Activated T-helper 17 cell treated with anti-CD3 and anti-CD28 coated beads, Interleukin-2, amount 50 U/mL, for 72 hours (primary cell): ENCODE results near the gene CPM. TPM values are rescaled to one million over a fixed set of nuclear protein-coding genes. Genes with fewer than 3 reads are reported as not detected.
A peak's percentile ranks its signal among the peaks of the same experiment; 100 is the strongest.

Source experiments
- ATAC-seq: fragments of 150-1000 bp; cut with Tn5 transposase; replicated peaks from 2 replicates; pipeline ENCODE4 v1.10.0; 2021; ENCODE audit warnings: mild to moderate bottlenecking, moderate library complexity
- H3K27ac Mint-ChIP-seq: one replicate; pipeline ENCODE4 v1.8.0; 2022; ENCODE audit warnings: mixed read lengths
- H3K27me3 Mint-ChIP-seq: one replicate; pipeline ENCODE4 v1.8.0; 2022; ENCODE audit warnings: mixed read lengths
- H3K36me3 Mint-ChIP-seq: one replicate; pipeline ENCODE4 v1.8.0; 2022; ENCODE audit warnings: low read depth, mild to moderate bottlenecking, mixed read lengths
- H3K4me1 Mint-ChIP-seq: one replicate; pipeline ENCODE4 v1.8.0; 2022; ENCODE audit warnings: mixed read lengths
- H3K4me3 Mint-ChIP-seq: one replicate; pipeline ENCODE4 v1.8.0; 2022; ENCODE audit warnings: mild to moderate bottlenecking, mixed read lengths
- H3K9me3 Mint-ChIP-seq: one replicate; pipeline ENCODE4 v1.8.0; 2022; ENCODE audit warnings: mixed read lengths
- total RNA-seq, 2 donors: library from RNA; stranded (reverse); gene quantifications; one replicate each; pipeline ENCODE4 v1.2.3, GENCODE V29; 2022

Gene CPM
- total RNA-seq, 2 donors from 2014 or later, result 3.6 to 6.3 TPM

DNA sequence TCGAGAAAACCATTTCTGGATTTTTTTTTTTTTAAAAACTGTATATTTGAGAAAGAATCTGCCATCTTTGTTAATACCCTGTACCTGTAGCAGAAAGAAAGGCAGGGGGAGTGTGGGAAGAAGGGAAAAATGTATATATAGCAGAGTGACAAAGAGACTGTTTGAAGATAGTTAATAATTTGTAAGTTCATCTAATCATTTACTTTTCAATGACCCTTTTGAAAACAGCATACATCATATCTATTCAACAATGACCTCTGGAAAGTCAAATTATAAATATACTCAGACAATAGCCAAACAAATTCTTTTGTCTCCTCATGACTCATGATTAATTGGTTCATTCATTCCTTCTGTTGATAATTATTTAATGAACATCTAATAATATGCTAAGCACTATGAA lies 10.9 kb upstream of the CPM start:
- Mint-ChIP-seq H3K4me3 (no peak overlapping the region), H3K4me1 (no peaks in the 10 kb centered on the region), H3K36me3 (no peaks in the 10 kb centered on the region), H3K27me3 (no peaks in the 10 kb centered on the region), H3K9me3 (no peaks in the 10 kb centered on the region), H3K27ac (no peak overlapping the region)
- no peak for ATAC-seq

DNA sequence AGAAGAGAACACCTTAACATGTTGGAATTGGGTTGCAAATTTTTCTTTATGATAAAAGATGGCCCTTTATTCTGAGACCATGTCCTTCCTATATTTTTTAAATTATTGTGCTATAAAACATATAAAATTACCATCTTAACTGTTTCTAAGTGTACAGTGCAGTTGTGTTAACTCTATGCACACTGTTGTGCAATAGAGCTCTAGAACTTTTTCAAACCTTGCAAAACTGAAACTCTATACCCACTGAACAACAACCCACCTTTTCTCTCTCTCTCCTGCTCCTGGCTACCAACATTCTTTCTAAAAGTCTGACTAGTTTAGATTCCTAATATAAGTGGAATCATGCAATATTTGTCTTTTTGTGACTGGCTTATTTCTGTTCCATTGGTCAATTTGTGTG lies 7.8 kb upstream of the CPM start:
- no peaks in the 10 kb centered on the region for H3K27me3 Mint-ChIP-seq
- H3K4me3 Mint-ChIP-seq, result no peak overlapping the region
- no peaks in the 10 kb centered on the region for H3K36me3 Mint-ChIP-seq
- no peak overlapping the region for H3K27ac Mint-ChIP-seq
- ATAC-seq, result no peak
- no peaks in the 10 kb centered on the region for H3K4me1 Mint-ChIP-seq
- no peaks in the 10 kb centered on the region for H3K9me3 Mint-ChIP-seq

DNA sequence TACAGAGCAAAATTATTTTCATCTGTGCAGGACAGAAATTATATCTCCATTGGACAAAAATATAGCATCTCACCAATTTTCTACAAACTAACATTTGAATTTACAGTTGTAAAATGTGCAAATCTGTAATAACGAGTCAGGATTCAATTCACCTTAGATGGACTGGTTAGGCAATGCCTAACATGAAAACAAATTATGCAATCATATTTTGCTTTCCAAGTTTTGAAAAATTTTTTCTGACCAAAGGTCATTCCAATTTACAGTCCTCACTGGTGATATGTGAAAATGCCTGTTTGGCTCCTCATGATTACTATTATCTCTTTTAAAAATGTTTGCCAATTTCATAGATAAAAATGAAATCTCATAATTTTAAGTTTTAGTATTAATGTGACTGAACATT lies 6.5 kb upstream of the CPM start:
- H3K27me3 Mint-ChIP-seq, result no peaks in the 10 kb centered on the region
- H3K27ac Mint-ChIP-seq, result no peak overlapping the region
- ATAC-seq, result no peak
- H3K4me3 Mint-ChIP-seq, result no peak overlapping the region
- no peaks in the 10 kb centered on the region for H3K36me3 Mint-ChIP-seq
- H3K9me3 Mint-ChIP-seq, result no peaks in the 10 kb centered on the region
- no peaks in the 10 kb centered on the region for H3K4me1 Mint-ChIP-seq

DNA sequence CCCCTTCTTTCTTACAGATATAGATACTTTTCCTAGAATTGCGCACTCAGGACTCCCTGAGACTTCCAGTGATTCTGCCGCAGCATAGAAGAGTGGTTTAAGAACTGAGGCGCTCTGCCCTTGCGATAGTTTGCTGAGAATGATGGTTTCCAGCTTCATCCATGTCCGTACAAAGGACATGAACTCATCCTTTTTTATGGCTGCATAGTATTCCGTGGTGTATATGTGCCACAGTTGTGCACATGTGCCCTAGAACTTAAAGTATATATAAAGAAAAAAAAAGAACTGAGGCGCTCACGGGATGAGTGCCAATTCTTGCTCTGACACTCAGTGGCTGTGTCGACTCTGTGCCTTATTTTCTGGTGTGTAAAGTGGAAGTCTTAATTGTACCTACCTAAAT lies 1.4 kb upstream of the CPM start:
- Mint-ChIP-seq H3K27me3 (peaks cover 4% of the 10 kb centered on the region), H3K4me1 (peaks cover 6% of the 10 kb centered on the region), H3K27ac (no peak overlapping the region), H3K4me3 (peak overlapping the region; percentile 35), H3K36me3 (peaks cover 5% of the 10 kb centered on the region), H3K9me3 (no peaks in the 10 kb centered on the region)
- ATAC-seq, result no peak

DNA sequence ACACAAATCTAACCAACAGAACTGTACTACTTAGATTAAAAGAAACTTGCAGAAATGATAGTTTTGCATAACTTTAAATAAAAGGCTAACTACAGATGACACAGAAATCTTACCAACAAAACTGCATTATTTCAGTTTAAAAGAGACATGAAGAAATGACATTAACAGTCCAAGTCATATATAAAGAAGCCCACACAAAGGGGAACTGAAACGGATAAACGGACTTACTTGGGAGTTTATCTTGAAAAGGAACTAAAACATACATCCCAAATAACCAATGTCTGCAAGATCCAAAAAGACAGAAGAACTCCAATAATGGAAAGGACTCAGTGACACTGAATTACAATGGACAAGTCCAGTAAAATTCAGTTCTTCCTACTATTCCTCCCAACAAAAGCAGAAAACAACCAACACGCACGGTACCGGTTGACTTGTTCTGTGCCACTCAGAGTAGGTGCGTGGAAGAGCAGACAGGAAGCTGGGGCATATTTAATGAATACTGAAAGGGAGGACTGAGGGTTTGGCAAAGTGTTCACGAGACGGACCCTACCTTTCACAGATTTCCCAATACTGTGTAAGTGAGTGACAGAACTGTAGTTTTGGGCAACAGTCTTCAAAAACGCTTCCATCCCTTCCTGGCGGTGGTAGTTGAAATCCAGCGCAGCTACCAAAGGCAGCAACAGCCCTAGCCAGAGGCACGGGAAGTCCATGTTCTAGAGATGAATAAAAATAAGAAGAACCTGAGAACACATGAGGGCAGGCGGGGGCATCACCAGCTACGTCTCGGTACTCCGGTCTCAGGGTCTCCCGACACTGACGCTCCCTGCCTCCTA lies 627 bp downstream of the CPM start:
- H3K36me3 Mint-ChIP-seq, result peaks cover 5% of the 10 kb centered on the region
- ATAC-seq, result peak; percentile 48
- H3K27me3 Mint-ChIP-seq, result peaks cover 4% of the 10 kb centered on the region
- peak overlapping the region; percentile 89 for H3K4me3 Mint-ChIP-seq
- H3K27ac Mint-ChIP-seq, result peak overlapping the region; percentile 61
- H3K4me1 Mint-ChIP-seq, result peaks cover 6% of the 10 kb centered on the region
- no peaks in the 10 kb centered on the region for H3K9me3 Mint-ChIP-seq

DNA sequence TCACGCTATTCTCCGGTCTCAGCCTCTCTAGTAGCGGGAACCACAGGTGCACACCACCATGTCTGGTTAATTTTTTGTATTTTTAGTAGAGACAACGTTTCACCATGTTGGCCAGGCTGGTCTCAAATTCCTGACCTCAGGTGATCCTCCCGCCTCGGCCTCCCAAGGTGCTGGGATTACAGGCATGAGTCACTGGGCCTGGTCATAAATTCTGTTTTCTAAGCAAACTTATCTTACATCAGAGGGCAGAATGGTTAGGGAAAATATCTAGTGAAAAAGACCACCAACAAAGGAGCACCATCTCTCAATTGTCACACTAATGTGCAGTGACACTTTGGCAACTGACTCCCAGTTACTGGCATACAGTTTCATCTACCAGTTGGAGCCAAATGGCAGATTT lies 2.8 kb downstream of the CPM start:
- no peaks in the 10 kb centered on the region for H3K9me3 Mint-ChIP-seq
- no peak overlapping the region for H3K4me3 Mint-ChIP-seq
- H3K36me3 Mint-ChIP-seq, result peaks cover 5% of the 10 kb centered on the region
- peaks cover 4% of the 10 kb centered on the region for H3K27me3 Mint-ChIP-seq
- ATAC-seq, result no peak
- peaks cover 6% of the 10 kb centered on the region for H3K4me1 Mint-ChIP-seq
- no peak overlapping the region for H3K27ac Mint-ChIP-seq

DNA sequence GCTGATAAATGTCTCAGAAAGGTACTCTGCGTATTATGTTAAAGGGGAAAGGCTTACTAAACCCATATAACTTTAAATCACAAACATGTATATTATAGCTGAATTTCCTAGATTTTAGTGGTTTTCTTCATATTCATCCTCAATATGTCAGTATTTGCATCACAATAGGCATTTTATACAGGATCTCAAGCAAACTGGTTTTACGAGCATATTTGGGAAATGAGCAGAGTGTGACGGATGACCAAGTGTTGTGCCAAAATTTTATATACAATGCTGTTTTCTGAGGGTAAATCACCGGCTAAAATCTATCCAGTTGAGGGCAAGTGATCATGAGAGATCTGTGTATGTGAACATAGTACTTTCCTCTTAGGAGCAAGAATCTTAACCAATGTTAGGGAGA lies 8.4 kb downstream of the CPM start:
- ATAC-seq, result no peak
- Mint-ChIP-seq H3K4me1 (peaks cover 6% of the 10 kb centered on the region), H3K27ac (no peak overlapping the region), H3K4me3 (no peak overlapping the region), H3K27me3 (peaks cover 3% of the 10 kb centered on the region), H3K36me3 (no peaks in the 10 kb centered on the region), H3K9me3 (no peaks in the 10 kb centered on the region)

DNA sequence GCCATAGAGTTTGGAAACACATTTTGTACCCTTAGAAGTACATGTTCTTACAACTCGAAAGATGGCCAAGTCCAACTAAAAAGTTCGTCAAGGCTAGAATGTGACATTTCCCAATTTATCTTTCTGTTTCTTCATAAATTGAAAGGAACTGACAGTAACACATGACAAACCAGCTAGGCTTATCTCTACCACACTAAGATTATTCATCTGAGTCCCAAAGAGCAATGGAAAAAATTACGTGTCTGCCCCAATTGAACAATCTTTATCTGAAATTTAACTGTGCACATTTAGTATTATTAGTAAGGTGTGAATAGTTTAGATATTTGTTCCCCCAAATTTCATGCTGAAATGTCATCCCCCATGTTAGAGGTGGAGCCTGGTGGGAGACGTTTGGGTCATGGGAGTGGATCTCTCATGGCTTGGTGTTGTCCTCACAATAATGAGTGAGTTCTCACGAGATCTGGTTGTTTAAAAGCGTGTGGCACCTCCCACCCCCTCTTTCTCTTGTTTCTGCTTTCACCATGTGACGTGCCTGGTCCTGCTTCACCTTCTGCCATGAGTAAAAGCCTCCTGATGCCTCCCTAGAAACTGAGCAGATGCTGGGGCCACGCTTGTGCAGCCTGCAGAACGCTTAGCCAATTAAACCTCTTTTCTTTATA lies 13.3 kb downstream of the CPM start:
- Mint-ChIP-seq H3K36me3 (no peaks in the 10 kb centered on the region), H3K9me3 (no peaks in the 10 kb centered on the region), H3K4me1 (peaks cover 12% of the 10 kb centered on the region), H3K27ac (no peak overlapping the region), H3K27me3 (peaks cover 1% of the 10 kb centered on the region), H3K4me3 (no peak overlapping the region)
- peak; percentile 66 for ATAC-seq

DNA sequence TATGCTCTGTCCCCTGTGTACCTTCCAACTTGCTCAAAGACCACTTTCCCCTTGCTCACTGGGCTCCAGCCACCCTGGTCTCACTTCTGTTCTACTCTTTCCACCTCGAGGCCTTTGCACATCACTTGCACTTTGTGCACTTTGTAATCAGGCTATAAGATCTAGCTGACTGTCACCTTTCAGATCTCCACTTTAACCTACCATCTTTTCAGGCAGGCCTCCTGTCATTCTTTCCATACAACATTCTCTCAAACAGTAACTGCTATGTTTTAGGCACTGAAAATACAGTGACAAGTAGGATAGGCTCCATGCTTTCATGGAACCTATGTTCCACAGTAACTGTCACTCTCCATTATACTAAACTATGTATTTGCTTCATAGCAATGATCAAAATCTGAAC lies 14.0 kb downstream of the CPM start:
- Mint-ChIP-seq H3K4me1 (peaks cover 12% of the 10 kb centered on the region), H3K4me3 (no peak overlapping the region), H3K27me3 (no peaks in the 10 kb centered on the region), H3K9me3 (no peaks in the 10 kb centered on the region), H3K27ac (no peak overlapping the region), H3K36me3 (no peaks in the 10 kb centered on the region)
- ATAC-seq, result peak; percentile 51

DNA sequence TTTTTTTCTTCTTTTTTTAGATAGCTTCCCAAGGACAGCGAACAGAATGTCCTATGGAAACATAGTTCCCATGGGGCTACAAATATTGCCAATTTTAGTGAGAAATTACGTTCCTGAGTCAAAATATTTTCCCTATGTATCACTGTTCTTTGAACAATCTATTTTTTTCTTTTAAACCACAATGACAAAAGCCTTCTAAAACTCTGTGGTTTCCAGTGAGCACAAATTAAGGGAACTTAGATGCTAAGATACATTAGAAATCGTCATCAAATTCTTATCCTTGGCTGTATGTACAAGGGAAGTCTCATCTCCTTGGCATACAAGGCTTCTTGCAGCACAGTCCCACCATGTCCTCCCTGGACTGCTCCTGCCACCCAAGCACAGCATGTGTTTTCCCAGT lies 17.9 kb downstream of the CPM start:
- Mint-ChIP-seq H3K9me3 (no peaks in the 10 kb centered on the region), H3K27me3 (no peaks in the 10 kb centered on the region), H3K4me3 (no peak overlapping the region), H3K27ac (no peak overlapping the region), H3K4me1 (peaks cover 9% of the 10 kb centered on the region), H3K36me3 (no peaks in the 10 kb centered on the region)
- ATAC-seq, result no peak

DNA sequence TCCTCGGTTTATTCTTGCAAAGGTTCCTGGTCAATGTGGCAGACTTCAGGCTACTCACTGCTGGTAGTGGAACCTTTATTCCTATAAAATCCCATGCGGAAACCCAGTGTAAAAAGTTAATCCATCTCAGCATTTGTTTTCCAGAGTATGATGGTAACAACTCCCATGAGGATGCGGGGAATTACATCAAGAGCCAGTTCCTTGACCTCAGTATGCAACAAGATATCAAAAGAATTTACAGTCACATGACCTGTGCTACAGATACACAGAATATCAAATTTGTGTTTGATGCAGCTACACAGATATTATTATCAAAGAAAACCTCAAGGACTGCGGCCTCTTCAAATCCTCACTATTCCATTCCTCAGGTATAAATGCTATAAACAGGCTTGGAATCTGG lies 19.3 kb downstream of the CPM start:
- no peak overlapping the region for H3K4me3 Mint-ChIP-seq
- H3K36me3 Mint-ChIP-seq, result no peaks in the 10 kb centered on the region
- H3K9me3 Mint-ChIP-seq, result no peaks in the 10 kb centered on the region
- peaks cover 5% of the 10 kb centered on the region for H3K4me1 Mint-ChIP-seq
- H3K27ac Mint-ChIP-seq, result no peak overlapping the region
- no peak for ATAC-seq
- peaks cover under 1% of the 10 kb centered on the region for H3K27me3 Mint-ChIP-seq

DNA sequence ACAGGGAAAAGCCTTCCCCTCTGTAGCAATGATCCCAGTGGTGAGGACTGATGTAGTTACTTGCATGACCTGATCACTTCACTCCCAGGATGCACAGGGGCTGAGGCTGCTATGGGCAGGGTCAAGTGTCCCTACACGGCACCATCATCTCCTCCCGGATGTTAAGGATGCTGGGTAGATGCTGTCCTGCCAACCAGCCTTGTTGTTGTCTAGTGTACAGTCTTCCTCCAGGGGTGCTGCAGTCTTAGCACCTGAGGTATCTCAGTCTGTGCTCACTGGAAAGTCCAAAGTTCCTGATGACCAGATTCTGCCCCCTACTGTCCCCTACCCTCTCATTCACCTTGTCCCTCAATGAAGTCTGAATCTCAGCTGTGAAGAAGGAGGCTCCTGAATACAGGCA lies 20.1 kb downstream of the CPM start:
- no peak for ATAC-seq
- H3K36me3 Mint-ChIP-seq, result no peaks in the 10 kb centered on the region
- no peak overlapping the region for H3K27ac Mint-ChIP-seq
- peaks cover 5% of the 10 kb centered on the region for H3K4me1 Mint-ChIP-seq
- no peaks in the 10 kb centered on the region for H3K9me3 Mint-ChIP-seq
- no peak overlapping the region for H3K4me3 Mint-ChIP-seq
- peaks cover 7% of the 10 kb centered on the region for H3K27me3 Mint-ChIP-seq

DNA sequence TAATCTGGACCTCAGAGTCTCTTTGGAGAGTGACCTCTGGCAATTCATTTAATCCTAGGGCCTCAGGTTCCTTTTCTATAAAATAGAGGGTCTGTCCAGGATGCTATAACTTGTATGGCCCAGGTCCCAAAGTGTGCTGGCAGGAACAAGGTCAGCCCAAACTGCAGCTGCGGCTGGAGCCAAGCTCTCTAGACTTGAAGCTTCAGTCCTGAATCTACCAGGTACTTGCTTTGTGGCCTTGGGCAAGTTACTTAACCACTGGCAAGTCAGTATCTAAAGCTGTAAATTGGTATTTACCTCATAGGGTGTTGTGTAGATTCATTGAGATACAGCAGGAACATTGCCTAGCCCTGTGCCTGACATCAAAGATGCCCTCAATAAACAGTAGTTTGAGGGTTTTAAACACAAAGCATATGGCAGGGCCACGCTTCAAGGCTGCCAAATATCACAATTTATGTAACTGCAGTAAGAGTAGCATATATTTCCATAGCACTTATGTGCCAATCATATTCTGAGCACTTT lies 21.7 kb downstream of the CPM start:
- H3K27ac Mint-ChIP-seq, result no peak overlapping the region
- no peaks in the 10 kb centered on the region for H3K9me3 Mint-ChIP-seq
- H3K27me3 Mint-ChIP-seq, result peaks cover 9% of the 10 kb centered on the region
- H3K4me3 Mint-ChIP-seq, result no peak overlapping the region
- no peaks in the 10 kb centered on the region for H3K36me3 Mint-ChIP-seq
- no peak for ATAC-seq
- peaks cover 5% of the 10 kb centered on the region for H3K4me1 Mint-ChIP-seq

DNA sequence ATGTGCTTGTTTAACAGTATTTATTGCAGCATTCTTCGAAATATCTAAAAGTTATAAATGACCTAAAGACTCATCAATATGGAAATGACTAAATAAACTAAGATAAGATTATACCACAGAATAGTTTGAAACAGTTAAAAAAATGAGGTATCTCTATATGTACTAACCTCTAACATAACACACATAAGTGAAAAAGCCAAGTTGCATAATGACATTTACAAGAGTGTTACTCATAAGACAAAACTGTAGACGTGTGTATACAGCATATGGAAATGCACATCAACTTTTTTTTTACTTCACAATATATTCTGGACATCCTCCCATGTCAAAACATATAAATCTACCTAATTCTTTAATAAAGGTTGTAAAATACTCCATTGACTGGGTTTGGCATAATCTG lies 22.8 kb downstream of the CPM start:
- ATAC-seq, result peak; percentile 92
- Mint-ChIP-seq H3K27me3 (peaks cover 9% of the 10 kb centered on the region), H3K27ac (no peak overlapping the region), H3K36me3 (no peaks in the 10 kb centered on the region), H3K9me3 (no peaks in the 10 kb centered on the region), H3K4me1 (peaks cover under 1% of the 10 kb centered on the region), H3K4me3 (no peak overlapping the region)

DNA sequence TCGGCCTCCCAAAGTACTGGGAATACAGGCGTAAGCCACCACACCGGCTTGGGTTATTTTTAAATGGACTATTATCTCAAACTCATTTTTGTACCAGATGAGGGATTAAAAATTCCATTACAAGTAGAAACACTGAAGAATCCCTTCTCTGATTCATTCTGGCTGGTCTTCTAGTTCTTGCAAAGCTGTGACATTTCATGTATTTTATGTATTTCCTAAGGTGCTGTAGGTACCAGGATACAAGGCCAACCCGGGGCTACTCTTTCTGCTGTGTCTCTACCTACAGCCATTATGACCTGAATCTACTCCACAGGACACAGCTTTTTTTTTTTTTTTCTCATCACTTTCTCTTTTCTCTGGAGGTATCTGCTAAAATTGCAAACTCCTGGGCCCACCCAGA lies 24.9 kb downstream of the CPM start:
- no peak for ATAC-seq
- Mint-ChIP-seq H3K9me3 (no peaks in the 10 kb centered on the region), H3K27ac (no peak overlapping the region)

More for the DNA sequence above, 24.9 kb downstream of the CPM start:
- Mint-ChIP-seq H3K4me1 (no peaks in the 10 kb centered on the region), H3K27me3 (peaks cover 9% of the 10 kb centered on the region), H3K4me3 (no peak overlapping the region), H3K36me3 (no peaks in the 10 kb centered on the region)
